ENCODE measurements around the gene PLXDC2.

- no peak for TF ChIP-seq TSHZ1 (tag by site-specific recombination; IDR thresholded peaks at IDR 0.05; ENCODE audit: borderline replicate concordance)
- no peak for TF ChIP-seq ZNF449 (tag by site-specific recombination; IDR thresholded peaks at IDR 0.05)
- TF ChIP-seq KLF10 (tag by site-specific recombination; IDR thresholded peaks at IDR 0.05), result no peak
- TF ChIP-seq ZNF768 (tag by site-specific recombination; IDR thresholded peaks at IDR 0.05), result no peak
- no peak for TF ChIP-seq PRDM1 (tag by site-specific recombination; IDR thresholded peaks at IDR 0.05)
These were observed 365.2 kb downstream of the PLXDC2 start for GRCh38 chr10:20181434-20181833.
